Superior temporal gyrus (tissue), 1 donor: ENCODE measurements around the gene ERAL1.
"Not testable (repeated sequence)": the region's sequence is repeated elsewhere in the genome, so short reads cannot be mapped to it uniquely, and the experiment has no call there.

Source experiments
- DNase-seq: peaks from one replicate; pipeline ENCODE4 v3.0.0-alpha.2; 2016; ENCODE audit errors: extremely low spot score

The ERAL1 gene

DNA sequence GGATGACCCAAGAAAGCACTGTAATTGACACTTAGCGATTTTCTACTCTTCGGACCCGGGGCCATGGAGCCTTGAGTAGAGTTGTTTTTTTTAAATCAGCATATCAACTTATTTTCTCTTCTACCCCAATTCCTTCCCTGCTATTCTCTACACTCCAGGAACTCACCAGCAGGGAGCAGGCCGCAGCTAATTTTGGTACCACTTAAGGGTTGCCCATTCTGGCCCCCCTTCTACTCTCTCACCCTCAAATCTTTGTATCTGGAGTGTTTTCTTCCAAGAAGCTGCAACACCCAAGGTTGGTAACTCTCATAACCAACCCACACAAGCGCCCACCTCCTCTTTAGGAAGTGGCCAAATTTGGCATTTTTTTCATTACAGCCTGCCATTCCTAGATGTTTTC lies 5.5 kb upstream of the ERAL1 start:
- DNase-seq = no peak

- no peak for DNase-seq
Observed at GRCh38 chr17:28853295-28853694, 1.5 kb upstream of the ERAL1 start.

DNA sequence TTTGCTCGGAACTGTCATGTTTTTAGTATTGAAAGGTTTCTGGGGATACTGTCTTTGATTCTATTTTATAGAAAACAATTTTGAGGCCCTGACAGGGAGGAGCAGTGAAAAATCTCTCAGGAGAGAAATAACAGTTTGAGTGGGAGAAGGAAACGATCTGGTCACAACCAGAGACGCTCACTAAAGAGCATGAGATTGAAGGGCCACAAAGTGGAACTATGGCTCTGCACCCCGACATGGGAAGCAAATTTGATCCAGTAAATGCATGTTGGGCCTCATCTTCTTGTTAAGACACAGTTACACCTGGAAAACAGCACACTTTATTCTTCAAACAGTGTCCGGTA lies 492 bp downstream of the ERAL1 start:
- no peak for DNase-seq

DNA sequence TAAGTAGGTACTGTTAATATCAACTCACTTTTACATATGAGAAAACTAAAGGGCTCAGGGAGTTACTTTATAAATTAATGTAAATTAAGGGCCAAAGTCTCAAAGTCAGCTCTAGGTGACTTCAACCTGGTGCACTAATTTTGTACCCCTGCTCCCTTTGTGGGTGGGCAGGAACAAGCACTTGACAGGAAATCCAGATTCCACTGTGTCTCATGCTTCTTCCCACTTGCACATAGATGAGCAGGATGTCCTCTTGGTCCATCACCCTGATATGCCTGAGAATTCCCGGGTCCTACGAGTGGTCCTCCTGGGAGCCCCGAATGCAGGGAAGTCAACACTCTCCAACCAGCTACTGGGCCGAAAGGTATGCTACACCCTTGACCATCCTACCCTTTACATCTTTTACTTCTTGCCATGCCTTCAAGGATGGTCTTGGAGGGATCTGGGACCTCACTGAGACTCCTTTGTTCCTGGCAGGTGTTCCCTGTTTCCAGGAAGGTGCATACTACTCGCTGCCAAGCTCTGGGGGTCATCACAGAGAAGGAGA lies 1.3 kb downstream of the ERAL1 start:
- no peak for DNase-seq

DNA sequence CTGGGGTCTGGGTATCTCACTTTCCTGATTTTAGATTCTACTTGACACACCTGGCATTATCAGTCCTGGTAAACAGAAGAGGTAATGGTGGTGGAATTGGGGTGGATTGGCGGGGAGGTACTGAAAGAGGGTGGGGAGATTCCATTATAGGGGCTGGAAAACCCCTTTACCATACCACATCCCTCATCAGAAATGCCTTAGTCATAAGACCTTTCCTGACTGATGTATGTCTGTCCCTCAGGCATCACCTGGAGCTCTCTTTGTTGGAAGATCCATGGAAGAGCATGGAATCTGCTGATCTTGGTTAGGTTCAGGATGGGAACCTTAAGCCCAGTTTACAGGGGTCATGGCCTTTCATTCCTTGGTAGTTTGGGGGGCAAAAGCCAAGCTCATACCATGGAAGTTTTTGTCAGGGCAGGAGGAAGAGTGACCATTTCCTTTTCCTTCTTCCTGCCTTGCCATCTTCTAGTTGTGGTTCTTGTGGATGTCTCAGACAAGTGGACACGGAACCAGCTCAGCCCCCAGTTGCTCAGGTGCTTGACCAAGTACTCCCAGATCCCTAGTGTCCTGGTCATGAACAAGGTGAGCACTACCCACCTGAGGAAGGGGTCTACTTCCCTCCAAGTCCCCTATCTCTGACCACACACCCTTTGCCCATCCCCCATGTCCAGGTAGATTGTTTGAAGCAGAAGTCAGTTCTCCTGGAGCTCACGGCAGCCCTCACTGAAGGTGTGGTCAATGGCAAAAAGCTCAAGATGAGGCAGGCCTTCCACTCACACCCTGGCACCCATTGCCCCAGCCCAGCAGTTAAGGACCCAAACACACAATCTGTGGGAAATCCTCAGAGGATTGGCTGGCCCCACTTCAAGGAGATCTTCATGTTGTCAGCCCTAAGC lies 3.3 kb downstream of the ERAL1 start:
- DNase-seq = no peak

DNA sequence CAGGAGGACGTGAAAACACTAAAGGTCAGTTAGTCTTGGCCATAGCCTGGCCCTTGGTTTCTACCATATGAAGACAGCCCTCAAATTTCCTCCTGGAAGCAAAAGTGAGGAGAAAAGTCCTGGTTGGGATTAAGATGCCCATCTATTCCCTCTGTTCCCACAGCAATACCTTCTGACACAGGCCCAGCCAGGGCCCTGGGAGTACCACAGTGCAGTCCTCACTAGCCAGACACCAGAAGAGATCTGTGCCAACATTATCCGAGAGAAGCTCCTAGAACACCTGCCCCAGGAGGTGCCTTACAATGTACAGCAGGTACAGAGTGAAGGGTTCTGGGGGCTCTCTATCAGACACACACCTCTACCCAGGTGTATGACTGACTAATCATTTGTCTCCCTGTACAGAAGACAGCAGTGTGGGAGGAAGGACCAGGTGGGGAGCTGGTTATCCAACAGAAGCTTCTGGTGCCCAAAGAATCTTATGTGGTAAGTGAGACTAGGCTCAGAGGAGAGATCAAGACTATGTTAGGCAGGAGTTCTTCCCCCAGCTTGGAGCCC lies 4.1 kb downstream of the ERAL1 start:
- DNase-seq = no peak

GRCh38 chr17:28860363-28860808 lies 5.6 kb downstream of the ERAL1 start:
- DNase-seq = no peak

DNA sequence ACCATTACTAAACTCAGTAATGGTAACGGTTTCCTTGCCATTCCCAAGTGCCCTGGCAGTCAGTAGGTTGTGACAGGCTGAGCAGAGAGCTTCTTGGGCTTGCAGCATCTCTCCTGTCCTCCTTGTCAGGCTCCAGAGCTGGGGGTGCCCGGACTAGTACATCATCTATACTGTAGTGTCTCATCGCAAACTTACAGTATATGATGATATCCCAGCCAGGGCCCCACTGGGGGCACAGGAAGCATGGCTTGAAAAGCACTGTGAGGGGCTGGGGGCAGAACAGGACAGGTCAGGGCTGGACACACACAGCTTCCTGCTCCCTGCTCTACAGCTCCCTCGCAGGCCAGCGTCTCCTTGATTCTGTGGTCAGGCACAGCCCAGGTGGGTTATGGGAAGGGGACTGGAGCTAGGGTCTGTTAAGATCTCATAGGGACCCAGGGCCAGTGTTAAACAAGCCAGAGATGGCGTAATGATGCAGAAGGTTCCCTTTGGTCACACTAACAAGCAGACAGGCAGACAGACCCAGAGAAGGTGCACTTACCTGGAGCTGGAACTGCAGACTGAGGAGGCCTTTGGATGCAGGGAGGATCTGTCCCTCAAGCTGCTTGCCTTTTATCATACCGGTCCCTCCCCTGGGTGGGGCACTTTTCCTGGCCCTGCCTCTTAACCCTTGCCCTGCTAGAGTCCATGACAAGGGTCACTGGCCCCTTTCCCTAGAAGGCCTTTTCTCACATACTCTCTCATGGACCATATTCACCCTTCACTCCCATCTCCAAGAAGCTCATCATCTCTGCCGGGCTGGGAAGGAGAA lies 6.8 kb downstream of the ERAL1 start:
- no peak for DNase-seq

- no peak for DNase-seq
Observed at GRCh38 chr17:28862561-28862960, 7.7 kb downstream of the ERAL1 start.

DNA sequence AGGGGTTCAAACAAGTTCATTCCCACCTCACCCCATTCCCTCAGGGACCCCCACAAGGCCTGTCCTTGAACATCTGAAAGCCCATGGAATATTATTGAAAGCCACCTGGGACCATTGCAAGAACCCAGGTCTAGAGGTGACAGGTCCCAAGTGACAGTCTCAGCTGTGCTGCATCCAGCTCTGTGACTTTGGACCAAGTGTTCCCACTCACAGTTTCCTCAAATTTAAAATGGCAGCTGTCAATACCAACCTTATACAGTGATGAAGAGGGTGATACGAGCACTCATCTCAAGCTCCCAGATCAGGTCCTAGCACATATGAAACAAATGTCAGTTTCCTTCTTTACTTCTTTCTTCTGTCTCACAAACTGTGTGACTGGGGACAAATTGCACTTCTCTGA lies 9.1 kb downstream of the ERAL1 start:
- no peak for DNase-seq

DNA sequence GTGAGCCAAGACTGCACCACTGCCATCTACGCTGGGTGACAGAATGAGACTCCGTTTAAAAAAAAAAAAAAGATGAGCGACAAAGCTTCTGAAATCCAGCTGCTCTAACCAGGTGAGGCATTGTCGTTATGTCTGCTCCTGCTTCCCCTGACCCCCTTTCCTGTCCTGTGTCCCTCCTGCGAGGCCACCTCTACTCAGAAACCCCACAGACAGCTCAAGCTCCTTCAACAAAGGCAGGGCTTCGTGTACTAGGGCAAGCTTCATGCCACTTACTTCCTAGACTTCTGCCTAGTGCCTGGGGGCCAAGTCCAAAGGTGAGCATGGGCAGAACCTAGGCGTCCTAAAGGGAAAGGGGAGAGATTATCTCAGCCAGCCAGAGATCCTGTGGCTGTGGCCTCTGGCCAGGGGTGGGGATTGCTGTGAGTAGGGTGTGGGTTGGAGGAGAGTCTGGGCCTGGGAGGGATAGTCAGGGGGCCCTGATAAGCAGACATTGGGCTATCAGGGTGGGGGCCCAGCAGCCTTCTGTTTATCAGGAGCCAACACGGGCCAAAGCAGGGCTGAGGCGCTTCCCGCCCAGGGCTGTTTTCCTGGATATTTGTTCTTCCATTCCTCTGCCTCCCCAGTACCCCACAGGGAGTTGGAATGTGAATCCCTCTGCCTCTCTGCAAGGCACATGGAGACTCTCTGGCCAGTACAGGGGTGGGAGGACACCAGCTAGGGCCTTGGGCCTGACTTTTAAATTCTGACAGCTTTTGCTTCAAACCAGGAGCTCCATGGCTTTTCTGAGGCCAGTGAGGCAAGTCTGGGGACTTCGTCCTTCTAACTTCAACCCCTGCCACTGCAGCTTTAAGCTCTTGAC lies 10.4 kb downstream of the ERAL1 start:
- DNase-seq = no peak

DNA sequence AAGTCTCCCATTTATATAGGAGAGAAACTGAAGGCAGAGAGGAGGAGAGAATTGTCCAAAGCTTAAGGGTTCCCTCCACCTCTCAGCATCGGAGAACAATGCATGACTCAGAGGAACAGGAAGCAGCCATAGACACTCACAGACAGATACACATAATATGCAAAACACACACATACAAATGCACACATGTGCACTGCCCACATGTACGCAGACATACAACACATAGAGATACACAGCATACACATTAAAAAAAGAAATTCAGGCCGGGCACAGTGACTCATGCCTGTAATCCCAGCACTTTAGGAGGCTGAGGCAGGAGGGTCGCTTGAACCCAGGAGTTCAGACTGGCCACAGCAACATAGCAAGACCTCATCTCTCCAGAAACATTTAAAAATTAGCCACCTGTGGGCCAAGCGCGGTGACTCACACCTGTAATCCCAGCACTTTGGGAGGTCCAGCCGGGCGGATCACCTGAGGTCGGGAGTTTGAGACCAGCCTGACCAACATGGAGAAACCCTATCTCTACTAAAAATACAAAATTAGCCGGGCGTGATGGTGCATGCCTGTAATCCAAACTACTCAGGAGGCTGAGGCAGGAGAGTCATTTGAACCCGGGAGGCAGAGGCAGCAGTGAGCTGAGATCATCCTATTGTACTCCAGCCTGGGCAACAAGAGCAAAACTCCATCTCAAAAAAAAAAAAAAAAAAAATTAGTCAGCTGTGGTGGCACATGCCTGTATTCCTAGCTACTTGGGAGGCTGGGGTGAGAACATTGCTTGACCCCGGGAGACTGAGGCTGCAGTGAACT lies 11.3 kb downstream of the ERAL1 start:
- no peak for DNase-seq

- DNase-seq = no peak
Observed at GRCh38 chr17:28867276-28867675, 12.5 kb downstream of the ERAL1 start.

DNA sequence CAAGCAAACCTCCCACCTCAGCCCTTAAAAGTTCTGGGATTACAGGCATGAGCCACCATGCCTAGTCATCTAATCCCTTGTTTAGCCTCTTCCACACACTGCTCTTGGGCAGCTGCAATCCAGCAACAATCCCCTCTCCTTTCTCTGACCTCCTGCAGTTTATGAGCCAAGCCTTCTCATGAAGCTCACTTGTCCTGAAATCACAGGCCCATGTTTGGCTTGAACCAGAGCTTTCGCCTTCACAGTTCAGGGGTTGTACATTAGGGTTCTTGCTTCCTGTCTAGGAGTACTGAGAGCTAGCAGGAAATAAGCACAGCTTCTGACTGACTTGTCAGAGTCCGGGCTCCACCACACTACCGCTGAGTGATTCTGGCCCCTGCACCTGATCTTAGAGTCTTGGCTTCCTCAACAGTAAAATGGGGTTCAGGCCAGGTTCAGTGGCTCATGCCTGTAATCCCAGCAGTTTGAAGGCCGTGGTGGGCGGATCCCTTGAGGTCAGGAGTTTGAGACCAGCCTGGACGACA lies 16.3 kb downstream of the ERAL1 start:
- no peak for DNase-seq

DNA sequence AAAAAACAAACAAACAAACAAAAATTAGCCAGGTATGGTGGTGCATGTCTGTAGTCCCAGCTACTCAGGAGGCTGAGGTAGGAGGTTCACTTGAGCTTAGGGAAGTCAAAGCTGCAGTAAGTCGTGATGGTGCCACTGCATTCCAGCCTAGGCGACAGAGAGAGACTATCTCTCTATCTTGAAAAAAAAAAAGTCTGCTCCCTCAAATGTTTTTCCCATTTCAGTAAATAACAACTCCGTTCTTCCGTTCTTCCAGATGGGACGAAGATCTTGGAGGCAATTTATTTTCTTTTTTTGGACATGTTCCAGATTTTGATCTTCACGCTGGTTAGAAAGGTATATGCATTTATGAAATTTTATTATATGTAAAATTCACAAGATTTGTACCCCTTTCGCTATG lies 19.0 kb downstream of the ERAL1 start:
- DNase-seq = no peak

DNA sequence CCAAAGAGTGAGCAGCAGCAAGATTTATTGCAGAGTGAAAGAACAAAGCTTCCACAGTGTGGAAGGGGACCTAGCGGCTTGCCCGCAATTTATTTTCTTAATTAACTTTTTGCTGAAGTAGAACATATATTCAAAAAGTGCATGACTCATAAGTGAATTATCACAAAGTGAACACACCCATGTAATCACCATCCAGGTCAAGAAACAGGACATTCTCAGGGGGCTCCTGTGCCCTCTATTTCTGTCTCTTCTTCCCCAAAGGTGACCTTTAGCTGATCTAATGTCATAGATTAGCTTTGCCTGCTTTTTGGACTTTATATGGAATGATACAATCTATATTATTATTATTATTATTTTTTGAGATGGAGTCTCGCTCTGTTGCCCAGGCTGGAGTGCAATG lies 19.9 kb downstream of the ERAL1 start:
- DNase-seq = no peak

GRCh38 chr17:28875848-28876550 lies 21.2 kb downstream of the ERAL1 start:
- peak; percentile 11 for DNase-seq

DNA sequence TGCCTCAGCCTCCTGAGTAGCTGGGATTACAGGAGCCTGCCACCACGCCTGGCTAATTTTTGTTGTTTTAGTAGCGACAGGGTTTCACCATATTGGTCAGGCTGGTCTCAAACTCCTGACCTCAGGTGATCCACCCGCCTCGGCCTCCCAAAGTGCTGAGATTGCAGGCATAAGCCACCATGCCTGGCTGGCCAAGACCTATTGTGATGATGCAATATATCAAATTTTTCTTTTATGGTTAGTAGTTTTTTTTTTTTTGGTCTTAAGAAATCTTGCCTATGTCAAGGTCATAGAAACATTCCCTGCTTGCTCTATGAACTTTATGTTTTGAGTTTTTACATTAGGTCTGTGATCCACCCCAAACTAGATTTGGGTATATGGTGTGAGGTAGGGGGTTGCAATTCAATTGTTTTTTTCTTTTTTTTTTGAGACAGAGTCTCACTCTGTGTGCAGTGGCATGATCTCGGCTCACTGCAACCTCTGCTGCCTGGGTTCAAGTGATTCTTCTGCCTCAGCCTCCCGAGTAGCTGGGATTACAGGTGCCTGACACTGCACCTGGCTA lies 22.4 kb downstream of the ERAL1 start:
- not testable (repeated sequence) for DNase-seq

GRCh38 chr17:28878158-28878910 lies 23.5 kb downstream of the ERAL1 start:
- no peak for DNase-seq
